Measurements from ENCODE around the gene TRRAP.
A peak's percentile ranks its signal among the peaks of the same experiment; 100 is the strongest.

The TRRAP gene

DNA sequence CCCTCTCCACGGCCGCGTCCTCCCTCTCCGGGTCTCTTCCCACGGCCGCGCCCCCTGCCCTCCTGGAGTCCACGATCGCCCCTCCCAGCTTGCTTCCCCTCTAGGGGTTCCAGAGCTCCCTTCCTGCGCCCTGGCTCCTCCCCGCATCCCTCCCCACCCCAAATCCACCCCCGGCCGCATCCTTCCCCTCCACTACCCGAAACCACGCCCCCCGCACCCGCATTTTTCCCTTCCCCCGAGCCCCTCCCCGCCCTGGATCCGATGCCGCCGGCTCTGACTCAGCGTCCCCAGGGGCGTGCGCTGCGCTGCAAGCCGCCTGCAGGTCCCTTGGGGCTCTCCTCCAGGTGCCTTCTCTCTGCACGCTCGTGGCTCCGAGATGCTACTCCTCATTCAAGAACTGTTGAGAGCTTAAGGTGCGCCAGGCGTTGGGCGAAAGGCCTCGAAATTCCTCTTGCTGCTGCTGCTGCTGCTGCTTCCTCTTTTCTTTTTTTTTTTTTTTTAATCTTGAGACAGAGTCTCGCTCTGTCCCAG, 8.1 kb upstream of the TRRAP start (continued):
- TF ChIP-seq, protein P1, sequence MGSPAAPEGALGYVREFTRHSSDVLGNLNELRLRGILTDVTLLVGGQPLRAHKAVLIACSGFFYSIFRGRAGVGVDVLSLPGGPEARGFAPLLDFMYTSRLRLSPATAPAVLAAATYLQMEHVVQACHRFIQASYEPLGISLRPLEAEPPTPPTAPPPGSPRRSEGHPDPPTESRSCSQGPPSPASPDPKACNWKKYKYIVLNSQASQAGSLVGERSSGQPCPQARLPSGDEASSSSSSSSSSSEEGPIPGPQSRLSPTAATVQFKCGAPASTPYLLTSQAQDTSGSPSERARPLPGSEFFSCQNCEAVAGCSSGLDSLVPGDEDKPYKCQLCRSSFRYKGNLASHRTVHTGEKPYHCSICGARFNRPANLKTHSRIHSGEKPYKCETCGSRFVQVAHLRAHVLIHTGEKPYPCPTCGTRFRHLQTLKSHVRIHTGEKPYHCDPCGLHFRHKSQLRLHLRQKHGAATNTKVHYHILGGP (tag by site-specific recombination; IDR thresholded peaks at IDR 0.05), result no peak
- no peak for TF ChIP-seq ZNF23 (tag by site-specific recombination; IDR thresholded peaks at IDR 0.05; ENCODE audit: borderline replicate concordance)
- TF ChIP-seq, protein P2, sequence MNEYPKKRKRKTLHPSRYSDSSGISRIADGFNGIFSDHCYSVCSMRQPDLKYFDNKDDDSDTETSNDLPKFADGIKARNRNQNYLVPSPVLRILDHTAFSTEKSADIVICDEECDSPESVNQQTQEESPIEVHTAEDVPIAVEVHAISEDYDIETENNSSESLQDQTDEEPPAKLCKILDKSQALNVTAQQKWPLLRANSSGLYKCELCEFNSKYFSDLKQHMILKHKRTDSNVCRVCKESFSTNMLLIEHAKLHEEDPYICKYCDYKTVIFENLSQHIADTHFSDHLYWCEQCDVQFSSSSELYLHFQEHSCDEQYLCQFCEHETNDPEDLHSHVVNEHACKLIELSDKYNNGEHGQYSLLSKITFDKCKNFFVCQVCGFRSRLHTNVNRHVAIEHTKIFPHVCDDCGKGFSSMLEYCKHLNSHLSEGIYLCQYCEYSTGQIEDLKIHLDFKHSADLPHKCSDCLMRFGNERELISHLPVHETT (tag by site-specific recombination; IDR thresholded peaks at IDR 0.05), result no peak
- TF ChIP-seq, protein P3, sequence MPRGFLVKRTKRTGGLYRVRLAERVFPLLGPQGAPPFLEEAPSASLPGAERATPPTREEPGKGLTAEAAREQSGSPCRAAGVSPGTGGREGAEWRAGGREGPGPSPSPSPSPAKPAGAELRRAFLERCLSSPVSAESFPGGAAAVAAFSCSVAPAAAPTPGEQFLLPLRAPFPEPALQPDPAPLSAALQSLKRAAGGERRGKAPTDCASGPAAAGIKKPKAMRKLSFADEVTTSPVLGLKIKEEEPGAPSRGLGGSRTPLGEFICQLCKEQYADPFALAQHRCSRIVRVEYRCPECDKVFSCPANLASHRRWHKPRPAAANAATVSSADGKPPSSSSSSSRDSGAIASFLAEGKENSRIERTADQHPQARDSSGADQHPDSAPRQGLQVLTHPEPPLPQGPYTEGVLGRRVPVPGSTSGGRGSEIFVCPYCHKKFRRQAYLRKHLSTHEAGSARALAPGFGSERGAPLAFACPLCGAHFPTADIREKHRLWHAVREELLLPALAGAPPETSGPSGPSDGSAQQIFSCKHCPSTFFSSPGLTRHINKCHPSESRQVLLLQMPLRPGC (tag by site-specific recombination; IDR thresholded peaks at IDR 0.05), result no peak
- no peak for TF ChIP-seq ZNF10 (tag by site-specific recombination; IDR thresholded peaks at IDR 0.05)
- TF ChIP-seq ZNF473 (tag by site-specific recombination; IDR thresholded peaks at IDR 0.05), result no peak
- no peak for TF ChIP-seq ZNF157 (tag by site-specific recombination; IDR thresholded peaks at IDR 0.05)
- no peak for TF ChIP-seq ZNF433 (tag by site-specific recombination; IDR thresholded peaks at IDR 0.05; ENCODE audit: low read depth)
- TF ChIP-seq, protein P4, sequence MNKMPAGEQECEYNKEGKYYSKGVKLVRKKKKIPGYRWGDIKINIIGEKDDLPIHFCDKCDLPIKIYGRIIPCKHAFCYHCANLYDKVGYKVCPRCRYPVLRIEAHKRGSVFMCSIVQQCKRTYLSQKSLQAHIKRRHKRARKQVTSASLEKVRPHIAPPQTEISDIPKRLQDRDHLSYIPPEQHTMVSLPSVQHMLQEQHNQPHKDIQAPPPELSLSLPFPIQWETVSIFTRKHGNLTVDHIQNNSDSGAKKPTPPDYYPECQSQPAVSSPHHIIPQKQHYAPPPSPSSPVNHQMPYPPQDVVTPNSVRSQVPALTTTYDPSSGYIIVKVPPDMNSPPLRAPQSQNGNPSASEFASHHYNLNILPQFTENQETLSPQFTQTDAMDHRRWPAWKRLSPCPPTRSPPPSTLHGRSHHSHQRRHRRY (tag by site-specific recombination; IDR thresholded peaks at IDR 0.05), result no peak
- TF ChIP-seq RBAK (tag by site-specific recombination; IDR thresholded peaks at IDR 0.05), result no peak
- peak; percentile 39 for TF ChIP-seq SP7 (tag by site-specific recombination; IDR thresholded peaks at IDR 0.05)
- TF ChIP-seq ZNF629 (tag by site-specific recombination; IDR thresholded peaks at IDR 0.05), result 0 out of 2 replicates have a peak, but pooled peaks have one; percentile 18
- TF ChIP-seq ZNF530 (tag by site-specific recombination; IDR thresholded peaks at IDR 0.05; ENCODE audit: low read depth), result no peak
- no peak for TF ChIP-seq ZNF785 (tag by site-specific recombination; IDR thresholded peaks at IDR 0.05)
- no peak for TF ChIP-seq ZNF214 (tag by site-specific recombination; IDR thresholded peaks at IDR 0.05; ENCODE audit: borderline replicate concordance)
- TF ChIP-seq ZNF311 (tag by site-specific recombination; IDR thresholded peaks at IDR 0.05; ENCODE audit: borderline replicate concordance), result no peak
- TF ChIP-seq, protein P5, sequence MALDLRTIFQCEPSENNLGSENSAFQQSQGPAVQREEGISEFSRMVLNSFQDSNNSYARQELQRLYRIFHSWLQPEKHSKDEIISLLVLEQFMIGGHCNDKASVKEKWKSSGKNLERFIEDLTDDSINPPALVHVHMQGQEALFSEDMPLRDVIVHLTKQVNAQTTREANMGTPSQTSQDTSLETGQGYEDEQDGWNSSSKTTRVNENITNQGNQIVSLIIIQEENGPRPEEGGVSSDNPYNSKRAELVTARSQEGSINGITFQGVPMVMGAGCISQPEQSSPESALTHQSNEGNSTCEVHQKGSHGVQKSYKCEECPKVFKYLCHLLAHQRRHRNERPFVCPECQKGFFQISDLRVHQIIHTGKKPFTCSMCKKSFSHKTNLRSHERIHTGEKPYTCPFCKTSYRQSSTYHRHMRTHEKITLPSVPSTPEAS (tag by site-specific recombination; IDR thresholded peaks at IDR 0.05), result no peak
- no peak for TF ChIP-seq SCRT2 (tag by site-specific recombination; IDR thresholded peaks at IDR 0.05)
- TF ChIP-seq KLF16 (tag by site-specific recombination; IDR thresholded peaks at IDR 0.05), result no peak
- no peak for TF ChIP-seq ZNF843 (tag by site-specific recombination; IDR thresholded peaks at IDR 0.05)
- TF ChIP-seq ZNF24 (tag by site-specific recombination; IDR thresholded peaks at IDR 0.05), result no peak
- no peak for TF ChIP-seq PRDM1 (tag by site-specific recombination; IDR thresholded peaks at IDR 0.05)
- TF ChIP-seq GLI4 (tag by site-specific recombination; IDR thresholded peaks at IDR 0.05), result no peak
- TF ChIP-seq, protein P6, sequence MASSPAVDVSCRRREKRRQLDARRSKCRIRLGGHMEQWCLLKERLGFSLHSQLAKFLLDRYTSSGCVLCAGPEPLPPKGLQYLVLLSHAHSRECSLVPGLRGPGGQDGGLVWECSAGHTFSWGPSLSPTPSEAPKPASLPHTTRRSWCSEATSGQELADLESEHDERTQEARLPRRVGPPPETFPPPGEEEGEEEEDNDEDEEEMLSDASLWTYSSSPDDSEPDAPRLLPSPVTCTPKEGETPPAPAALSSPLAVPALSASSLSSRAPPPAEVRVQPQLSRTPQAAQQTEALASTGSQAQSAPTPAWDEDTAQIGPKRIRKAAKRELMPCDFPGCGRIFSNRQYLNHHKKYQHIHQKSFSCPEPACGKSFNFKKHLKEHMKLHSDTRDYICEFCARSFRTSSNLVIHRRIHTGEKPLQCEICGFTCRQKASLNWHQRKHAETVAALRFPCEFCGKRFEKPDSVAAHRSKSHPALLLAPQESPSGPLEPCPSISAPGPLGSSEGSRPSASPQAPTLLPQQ (tag by site-specific recombination; IDR thresholded peaks at IDR 0.05), result no peak
- no peak for TF ChIP-seq ZNF121 (tag by site-specific recombination; IDR thresholded peaks at IDR 0.05)
- 0 out of 2 replicates have a peak, but pooled peaks have one; percentile 38 for TF ChIP-seq ZXDB (tag by site-specific recombination; IDR thresholded peaks at IDR 0.05)
- TF ChIP-seq ZEB2 (tag by site-specific recombination; IDR thresholded peaks at IDR 0.05), result no peak
- TF ChIP-seq ZBTB1 (tag by site-specific recombination; IDR thresholded peaks at IDR 0.05), result peak; percentile 17; the same call in 1 of the 2 replicates
- TF ChIP-seq ZNF274 (IDR thresholded peaks at IDR 0.05; ENCODE audit: low read length), result no peak
- TF ChIP-seq ZNF274 (tag by site-specific recombination; IDR thresholded peaks at IDR 0.05; ENCODE audit: borderline replicate concordance), result no peak
- TF ChIP-seq, protein P7, sequence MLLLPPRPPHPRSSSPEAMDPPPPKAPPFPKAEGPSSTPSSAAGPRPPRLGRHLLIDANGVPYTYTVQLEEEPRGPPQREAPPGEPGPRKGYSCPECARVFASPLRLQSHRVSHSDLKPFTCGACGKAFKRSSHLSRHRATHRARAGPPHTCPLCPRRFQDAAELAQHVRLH (tag by site-specific recombination; IDR thresholded peaks at IDR 0.05), result no peak
- TF ChIP-seq ZFP69B (tag by site-specific recombination; IDR thresholded peaks at IDR 0.05), result no peak
- no peak for TF ChIP-seq ZNF175 (tag by site-specific recombination; IDR thresholded peaks at IDR 0.05)

All from HEK293 (cell line).